Measurements from ENCODE around the gene ADAMTS12. TPM values are rescaled to one million over a fixed set of nuclear protein-coding genes. Genes with fewer than 3 reads are reported as not detected.

Gene ADAMTS12
- total RNA-seq, 1 experiment from 2014 or later: 0.18 TPM

DNA sequence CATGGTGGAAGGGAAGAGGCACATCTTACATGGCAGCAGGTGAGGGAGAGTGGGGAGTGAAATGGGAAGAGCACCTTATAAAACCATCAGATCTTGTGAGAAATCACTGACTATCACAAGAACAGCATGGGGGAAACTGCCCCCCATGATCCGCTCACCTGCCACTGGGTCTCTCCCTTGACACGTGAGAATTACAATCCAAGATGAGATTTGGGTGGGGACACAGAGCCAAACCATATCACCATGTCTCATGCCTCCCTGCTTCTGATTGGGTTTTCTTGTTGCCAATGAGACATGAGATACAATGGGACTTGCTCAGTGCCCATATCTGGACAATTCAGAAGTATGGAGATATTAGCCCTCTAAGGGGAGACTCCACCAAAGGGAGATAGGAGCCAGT, 353.6 kb downstream of the ADAMTS12 start:
- Histone ChIP-seq H4K20me1 (ENCODE audit: low read length) (no peaks in the 10 kb centered on the region), H3K9me2 (replicated peaks; ENCODE audit: low read length) (no peaks in the 10 kb centered on the region), H3K79me2 (ENCODE audit: low read length) (no peaks in the 10 kb centered on the region), H3K36me3 (ENCODE audit: low read depth, low read length) (no peaks in the 10 kb centered on the region), H3K4me2 (ENCODE audit: low read length) (no peak overlapping the region), H3K27me3 (ENCODE audit: low read length) (no peaks in the 10 kb centered on the region), H3K27ac (ENCODE audit: low read length) (no peak overlapping the region), H3K9ac (ENCODE audit: low read length) (no peak overlapping the region), H3K9me3 (ENCODE audit: low read length) (no peaks in the 10 kb centered on the region), H2AFZ (ENCODE audit: low read length) (no peak overlapping the region), H3F3A (ENCODE audit: low read length, unreplicated experiment) (no peaks in the 10 kb centered on the region), H3K4me3 (ENCODE audit: low read length) (no peak overlapping the region), H3K4me1 (ENCODE audit: insufficient read depth, low read length) (no peaks in the 10 kb centered on the region)
- ATAC-seq: no peak
- intact Hi-C loops (cut with micrococcal nuclease): no loop called here
- POLR2A ChIA-PET (ENCODE audit: unreplicated experiment): no interaction called here
- DNase-seq: no peak
- TF ChIP-seq CTCF (conservative IDR thresholded peaks at IDR 0.05; ENCODE audit: low read depth, low read length) (no peak), EZH2phosphoT487 (IDR thresholded peaks at IDR 0.05; ENCODE audit: borderline replicate concordance, low read length) (no peak), EZH2 (IDR thresholded peaks at IDR 0.05; ENCODE audit: low read length, unreplicated experiment) (no peak)
- no TSS peak for BruUV-seq (replicated peaks)
- CTCF ChIA-PET: no interaction called here

GRCh38 chr5:33537240-33537639, 354.6 kb downstream of the ADAMTS12 start:
- Histone ChIP-seq H3K9me3 (ENCODE audit: low read length) (no peaks in the 10 kb centered on the region), H3K27me3 (ENCODE audit: low read length) (no peaks in the 10 kb centered on the region), H3F3A (ENCODE audit: low read length, unreplicated experiment) (no peaks in the 10 kb centered on the region), H3K4me3 (ENCODE audit: low read length) (no peak overlapping the region), H3K36me3 (ENCODE audit: low read depth, low read length) (no peaks in the 10 kb centered on the region), H3K4me1 (ENCODE audit: insufficient read depth, low read length) (no peaks in the 10 kb centered on the region), H3K9me2 (replicated peaks; ENCODE audit: low read length) (no peaks in the 10 kb centered on the region), H3K9ac (ENCODE audit: low read length) (no peak overlapping the region), H3K4me2 (ENCODE audit: low read length) (no peak overlapping the region), H3K27ac (ENCODE audit: low read length) (no peak overlapping the region), H4K20me1 (ENCODE audit: low read length) (no peaks in the 10 kb centered on the region), H3K79me2 (ENCODE audit: low read length) (no peaks in the 10 kb centered on the region), H2AFZ (ENCODE audit: low read length) (no peak overlapping the region)
- TF ChIP-seq CTCF (conservative IDR thresholded peaks at IDR 0.05; ENCODE audit: low read depth, low read length) (no peak), EZH2 (IDR thresholded peaks at IDR 0.05; ENCODE audit: low read length, unreplicated experiment) (no peak), EZH2phosphoT487 (IDR thresholded peaks at IDR 0.05; ENCODE audit: borderline replicate concordance, low read length) (no peak)
- ATAC-seq: no peak
- BruUV-seq (replicated peaks): no TSS peak
- POLR2A ChIA-PET (ENCODE audit: unreplicated experiment): no interaction called here
- CTCF ChIA-PET: no interaction called here
- no peak for DNase-seq
- intact Hi-C loops (cut with micrococcal nuclease): no loop called here

DNA sequence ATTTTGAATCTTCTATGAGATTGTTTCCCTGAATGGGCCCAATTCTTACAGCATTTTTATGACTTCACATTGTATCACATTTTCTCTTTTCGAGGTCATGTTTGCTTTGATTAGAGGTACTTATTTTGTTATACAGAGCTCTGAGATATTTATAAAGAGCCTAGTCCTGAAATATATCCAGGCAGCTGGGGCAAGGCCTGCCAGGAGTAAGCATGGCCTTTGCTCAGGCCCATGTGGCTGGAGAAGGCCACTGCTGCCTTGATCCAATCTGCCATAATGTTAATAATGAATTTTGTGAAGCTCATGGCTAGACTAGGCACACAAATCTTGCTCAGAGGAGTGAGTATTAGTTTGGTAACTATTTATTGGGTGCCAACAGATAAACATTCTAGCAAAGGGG, 355.0 kb downstream of the ADAMTS12 start:
- H3K9me2 ChIP-seq (replicated peaks; ENCODE audit: low read length): no peaks in the 10 kb centered on the region
- intact Hi-C loops (cut with micrococcal nuclease): no loop called here
- no peaks in the 10 kb centered on the region for H3K27me3 ChIP-seq (ENCODE audit: low read length)
- H3F3A ChIP-seq (ENCODE audit: low read length, unreplicated experiment): no peaks in the 10 kb centered on the region
- BruUV-seq (replicated peaks): no TSS peak
- no peaks in the 10 kb centered on the region for H3K79me2 ChIP-seq (ENCODE audit: low read length)
- H3K9me3 ChIP-seq (ENCODE audit: low read length): no peaks in the 10 kb centered on the region
- H3K27ac ChIP-seq (ENCODE audit: low read length): no peak overlapping the region
- no peaks in the 10 kb centered on the region for H4K20me1 ChIP-seq (ENCODE audit: low read length)
- POLR2A ChIA-PET (ENCODE audit: unreplicated experiment): no interaction called here
- H2AFZ ChIP-seq (ENCODE audit: low read length): no peak overlapping the region
- CTCF ChIA-PET: interaction anchor here (0.6 kb wide), 1 partner anchor 21 kb away, joined by 3 read pairs; no protein-coding TSS in a partner anchor
- no peaks in the 10 kb centered on the region for H3K36me3 ChIP-seq (ENCODE audit: low read depth, low read length)
- H3K4me2 ChIP-seq (ENCODE audit: low read length): no peak overlapping the region
- no peak overlapping the region for H3K9ac ChIP-seq (ENCODE audit: low read length)
- no peak for DNase-seq
- TF ChIP-seq EZH2 (IDR thresholded peaks at IDR 0.05; ENCODE audit: low read length, unreplicated experiment) (no peak), CTCF (conservative IDR thresholded peaks at IDR 0.05; ENCODE audit: low read depth, low read length) (no peak), EZH2phosphoT487 (IDR thresholded peaks at IDR 0.05; ENCODE audit: borderline replicate concordance, low read length) (no peak)
- no peak for ATAC-seq
- no peaks in the 10 kb centered on the region for H3K4me1 ChIP-seq (ENCODE audit: insufficient read depth, low read length)
- H3K4me3 ChIP-seq (ENCODE audit: low read length): no peak overlapping the region
